Stimulated activated CD4-positive, alpha-beta T cell treated with anti-CD3 and anti-CD28 coated beads, Interleukin-12 subunit alpha, Interleukin-12 subunit beta, amount 100 ng/mL, for 4 hours (primary cell): ENCODE data around the gene COL13A1.

Experiments
- DNase-seq: peaks from one replicate; pipeline ENCODE4 v3.0.0-alpha.2; 2020

COL13A1 gene

GRCh38 chr10:69825604-69826003 lies 23.9 kb downstream of the COL13A1 start:
- no peak for DNase-seq

- DNase-seq: no peak
These were observed 24.4 kb downstream of the COL13A1 start for GRCh38 chr10:69826094-69826493.

GRCh38 chr10:69826789-69827554 lies 25.3 kb downstream of the COL13A1 start:
- DNase-seq: no peak

- no peak for DNase-seq
These were observed 26.6 kb downstream of the COL13A1 start for GRCh38 chr10:69828144-69828870.

GRCh38 chr10:69829775-69830174 lies 28.1 kb downstream of the COL13A1 start:
- no peak for DNase-seq

GRCh38 chr10:69831231-69831855 lies 29.6 kb downstream of the COL13A1 start:
- no peak for DNase-seq

GRCh38 chr10:69835233-69835632 lies 33.5 kb downstream of the COL13A1 start:
- DNase-seq: no peak

- DNase-seq: no peak
These were observed 34.4 kb downstream of the COL13A1 start for GRCh38 chr10:69835875-69836730.

GRCh38 chr10:69836731-69837030 lies 35.0 kb downstream of the COL13A1 start:
- DNase-seq: no peak

GRCh38 chr10:69837261-69837660 lies 35.6 kb downstream of the COL13A1 start:
- DNase-seq: no peak

GRCh38 chr10:69838418-69838817 lies 36.7 kb downstream of the COL13A1 start:
- DNase-seq: no peak

- no peak for DNase-seq
These were observed 37.1 kb downstream of the COL13A1 start for GRCh38 chr10:69838853-69839252.

- no peak for DNase-seq
These were observed 38.1 kb downstream of the COL13A1 start for GRCh38 chr10:69839696-69840345.

GRCh38 chr10:69840773-69841172 lies 39.1 kb downstream of the COL13A1 start:
- DNase-seq: no peak

- no peak for DNase-seq
These were observed 40.3 kb downstream of the COL13A1 start for GRCh38 chr10:69842020-69842419.

GRCh38 chr10:69842882-69843281 lies 41.2 kb downstream of the COL13A1 start:
- no peak for DNase-seq

GRCh38 chr10:69843923-69844322 lies 42.2 kb downstream of the COL13A1 start:
- no peak for DNase-seq

- no peak for DNase-seq
These were observed 43.0 kb downstream of the COL13A1 start for GRCh38 chr10:69844698-69845097.

GRCh38 chr10:69845574-69846292 lies 44.0 kb downstream of the COL13A1 start:
- no peak for DNase-seq

- no peak for DNase-seq
These were observed 44.7 kb downstream of the COL13A1 start for GRCh38 chr10:69846293-69846921.

- DNase-seq: no peak
These were observed 45.8 kb downstream of the COL13A1 start for GRCh38 chr10:69847458-69847857.
